ENCODE measurements around the gene BRD4. TPM values are rescaled to one million over a fixed set of nuclear protein-coding genes. Genes with fewer than 3 reads are reported as not detected.

Gene BRD4
- total RNA-seq, 1 experiment from 2014 or later: 41.4 TPM

DNA sequence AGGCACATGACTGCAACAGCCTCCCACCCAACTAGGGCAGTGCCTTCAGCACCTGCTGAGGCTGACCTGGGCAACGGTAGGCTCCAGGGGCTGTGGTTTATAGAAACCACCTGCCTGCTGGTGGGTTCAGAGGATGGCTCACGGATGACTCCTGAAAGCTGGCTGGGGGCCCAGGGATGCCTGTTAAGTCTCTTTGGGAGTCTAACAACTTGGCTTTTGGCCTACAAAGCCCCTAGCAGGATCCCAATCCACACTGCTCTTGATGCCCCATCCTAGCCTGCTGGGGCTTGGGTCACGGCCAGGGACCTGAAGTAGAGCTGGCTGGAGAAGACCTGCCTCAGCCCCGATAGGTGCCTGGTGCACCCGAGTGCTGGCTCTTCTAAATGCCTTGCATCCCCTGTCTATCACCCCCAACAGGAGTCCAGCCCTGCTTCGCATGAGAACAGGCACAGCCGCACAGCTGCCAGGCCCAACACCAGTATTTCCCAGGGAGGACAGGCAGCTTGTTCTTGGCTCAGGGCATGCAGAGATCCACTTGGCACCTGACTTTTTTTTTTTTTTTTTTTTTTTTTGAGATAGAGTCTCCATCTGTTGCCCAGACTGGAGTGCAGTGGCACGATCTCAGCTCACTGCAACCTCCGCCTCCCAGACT lies 91.0 kb downstream of the BRD4 start:
- H3K4me3 ChIP-seq (ENCODE audit: low read length): no peak overlapping the region
- no peak overlapping the region for H3K27ac ChIP-seq (ENCODE audit: low read length)
- H3K9me3 ChIP-seq (ENCODE audit: low read length): no peaks in the 10 kb centered on the region
- no peak overlapping the region for H2AFZ ChIP-seq (ENCODE audit: low read length)
- peaks cover 4% of the 10 kb centered on the region; the same call in 1 of the 2 replicates for H3K36me3 ChIP-seq (ENCODE audit: insufficient read depth, low read length)
- H3K4me2 ChIP-seq (ENCODE audit: low read depth, low read length, poor library complexity, severe bottlenecking): no peak overlapping the region
- no peaks in the 10 kb centered on the region for H3K4me1 ChIP-seq (ENCODE audit: low read length)
- no peaks in the 10 kb centered on the region for H3K9me2 ChIP-seq (replicated peaks; ENCODE audit: insufficient read depth, low read length)
- H3K27me3 ChIP-seq (ENCODE audit: low read length): no peaks in the 10 kb centered on the region
- peaks cover 6% of the 10 kb centered on the region; the same call in 1 of the 2 replicates for H4K20me1 ChIP-seq (ENCODE audit: insufficient read depth, low read depth, low read length)
- no peak overlapping the region for H3K9ac ChIP-seq (ENCODE audit: low read length)
- no peak for DNase-seq
- no peaks in the 10 kb centered on the region for H3K79me2 ChIP-seq (ENCODE audit: low read length)

DNA sequence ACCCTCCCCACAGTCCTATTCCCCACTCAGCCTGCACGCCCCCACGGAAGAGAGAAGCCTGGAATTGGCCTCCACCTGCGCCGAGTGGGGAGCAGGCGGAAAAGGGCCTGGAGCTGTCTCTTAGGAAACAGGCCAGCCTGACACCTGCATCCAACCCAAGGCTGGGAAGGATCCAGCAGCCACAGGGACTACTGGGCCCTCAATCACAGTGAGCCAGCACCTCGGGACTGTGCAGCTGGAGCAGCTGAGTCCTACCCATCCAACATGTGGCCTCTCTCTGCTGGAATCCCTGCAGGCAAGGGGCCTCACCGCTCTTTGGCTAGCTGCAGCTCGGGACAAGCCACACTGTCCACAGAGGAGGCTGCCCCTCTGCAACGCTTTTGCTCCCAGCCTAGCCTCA lies 91.8 kb downstream of the BRD4 start:
- no peaks in the 10 kb centered on the region for H3K9me3 ChIP-seq (ENCODE audit: low read length)
- H3K4me1 ChIP-seq (ENCODE audit: low read length): no peaks in the 10 kb centered on the region
- no peak for DNase-seq
- H3K4me2 ChIP-seq (ENCODE audit: low read depth, low read length, poor library complexity, severe bottlenecking): no peak overlapping the region
- H3K9me2 ChIP-seq (replicated peaks; ENCODE audit: insufficient read depth, low read length): no peaks in the 10 kb centered on the region
- H3K4me3 ChIP-seq (ENCODE audit: low read length): no peak overlapping the region
- H3K27me3 ChIP-seq (ENCODE audit: low read length): no peaks in the 10 kb centered on the region
- no peak overlapping the region for H2AFZ ChIP-seq (ENCODE audit: low read length)
- H3K79me2 ChIP-seq (ENCODE audit: low read length): no peaks in the 10 kb centered on the region
- H3K9ac ChIP-seq (ENCODE audit: low read length): no peak overlapping the region
- H4K20me1 ChIP-seq (ENCODE audit: insufficient read depth, low read depth, low read length): peaks cover 6% of the 10 kb centered on the region; the same call in 1 of the 2 replicates
- H3K27ac ChIP-seq (ENCODE audit: low read length): no peak overlapping the region
- 0 out of 2 replicates have a peak, but pooled peaks cover 3% of the 10 kb centered on the region for H3K36me3 ChIP-seq (ENCODE audit: insufficient read depth, low read length)

GRCh38 chr19:15239337-15239949 lies 92.9 kb downstream of the BRD4 start:
- Histone ChIP-seq H2AFZ (ENCODE audit: low read length) (no peak overlapping the region), H3K9me2 (replicated peaks; ENCODE audit: insufficient read depth, low read length) (no peaks in the 10 kb centered on the region), H3K4me2 (ENCODE audit: low read depth, low read length, poor library complexity, severe bottlenecking) (no peak overlapping the region), H3K79me2 (ENCODE audit: low read length) (no peaks in the 10 kb centered on the region), H3K4me3 (ENCODE audit: low read length) (no peak overlapping the region), H3K36me3 (ENCODE audit: insufficient read depth, low read length) (peaks cover 7% of the 10 kb centered on the region; the same call in 1 of the 2 replicates), H3K27me3 (ENCODE audit: low read length) (no peaks in the 10 kb centered on the region), H3K9me3 (ENCODE audit: low read length) (no peaks in the 10 kb centered on the region), H4K20me1 (ENCODE audit: insufficient read depth, low read depth, low read length) (peaks cover 6% of the 10 kb centered on the region; the same call in 1 of the 2 replicates), H3K9ac (ENCODE audit: low read length) (no peak overlapping the region), H3K27ac (ENCODE audit: low read length) (no peak overlapping the region), H3K4me1 (ENCODE audit: low read length) (no peaks in the 10 kb centered on the region)
- DNase-seq: no peak

DNA sequence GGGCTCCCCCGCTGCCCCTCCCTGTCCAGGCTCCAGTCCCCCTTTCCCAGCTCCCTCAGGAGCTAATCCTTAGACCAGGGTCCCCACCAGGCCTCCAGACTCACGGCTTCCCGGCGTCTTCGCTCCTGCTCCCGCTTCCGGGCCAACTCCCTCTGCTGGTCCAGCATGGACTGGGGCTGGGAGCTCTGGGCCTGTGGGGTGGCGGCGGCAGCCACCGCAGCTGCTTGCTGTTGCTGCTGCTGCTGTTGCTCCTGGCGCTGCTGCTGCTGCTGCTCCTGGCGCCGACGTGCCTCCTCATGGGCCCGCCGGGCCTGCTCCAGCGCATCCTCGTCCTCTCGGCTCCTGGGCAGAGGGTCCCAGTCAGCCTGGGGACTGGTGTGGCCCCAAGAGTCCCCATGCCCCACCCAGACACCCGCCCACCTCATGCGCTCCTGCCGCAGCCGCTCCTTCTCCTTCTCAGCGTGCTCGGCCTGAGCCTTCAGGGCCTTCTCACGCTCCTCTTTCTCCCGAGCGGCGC lies 93.6 kb downstream of the BRD4 start:
- Histone ChIP-seq H3K4me2 (ENCODE audit: low read depth, low read length, poor library complexity, severe bottlenecking) (no peak overlapping the region), H3K4me3 (ENCODE audit: low read length) (no peak overlapping the region), H3K79me2 (ENCODE audit: low read length) (no peaks in the 10 kb centered on the region), H2AFZ (ENCODE audit: low read length) (no peak overlapping the region), H3K36me3 (ENCODE audit: insufficient read depth, low read length) (peaks cover 11% of the 10 kb centered on the region; the same call in 1 of the 2 replicates), H3K9ac (ENCODE audit: low read length) (no peak overlapping the region), H3K27ac (ENCODE audit: low read length) (no peak overlapping the region), H3K27me3 (ENCODE audit: low read length) (no peaks in the 10 kb centered on the region), H3K9me2 (replicated peaks; ENCODE audit: insufficient read depth, low read length) (no peaks in the 10 kb centered on the region), H3K9me3 (ENCODE audit: low read length) (no peaks in the 10 kb centered on the region), H4K20me1 (ENCODE audit: insufficient read depth, low read depth, low read length) (peaks cover 6% of the 10 kb centered on the region; the same call in 1 of the 2 replicates), H3K4me1 (ENCODE audit: low read length) (no peaks in the 10 kb centered on the region)
- DNase-seq: no peak

GRCh38 chr19:15237759-15238638 lies 94.3 kb downstream of the BRD4 start:
- H3K4me3 ChIP-seq (ENCODE audit: low read length): no peak overlapping the region
- no peaks in the 10 kb centered on the region for H3K9me2 ChIP-seq (replicated peaks; ENCODE audit: insufficient read depth, low read length)
- peaks cover 11% of the 10 kb centered on the region; the same call in 1 of the 2 replicates for H3K36me3 ChIP-seq (ENCODE audit: insufficient read depth, low read length)
- H4K20me1 ChIP-seq (ENCODE audit: insufficient read depth, low read depth, low read length): peaks cover 6% of the 10 kb centered on the region; the same call in 1 of the 2 replicates
- H3K27ac ChIP-seq (ENCODE audit: low read length): no peak overlapping the region
- H2AFZ ChIP-seq (ENCODE audit: low read length): no peak overlapping the region
- H3K9me3 ChIP-seq (ENCODE audit: low read length): no peaks in the 10 kb centered on the region
- H3K79me2 ChIP-seq (ENCODE audit: low read length): no peaks in the 10 kb centered on the region
- H3K9ac ChIP-seq (ENCODE audit: low read length): no peak overlapping the region
- H3K4me1 ChIP-seq (ENCODE audit: low read length): no peaks in the 10 kb centered on the region
- DNase-seq: no peak
- H3K27me3 ChIP-seq (ENCODE audit: low read length): no peaks in the 10 kb centered on the region
- no peak overlapping the region for H3K4me2 ChIP-seq (ENCODE audit: low read depth, low read length, poor library complexity, severe bottlenecking)

- Histone ChIP-seq H3K9me3 (ENCODE audit: low read length) (no peaks in the 10 kb centered on the region), H3K36me3 (ENCODE audit: insufficient read depth, low read length) (peaks cover 11% of the 10 kb centered on the region; the same call in 1 of the 2 replicates), H3K9ac (ENCODE audit: low read length) (no peak overlapping the region), H3K27ac (ENCODE audit: low read length) (no peak overlapping the region), H3K27me3 (ENCODE audit: low read length) (no peaks in the 10 kb centered on the region), H3K4me3 (ENCODE audit: low read length) (no peak overlapping the region), H3K4me1 (ENCODE audit: low read length) (no peaks in the 10 kb centered on the region), H3K79me2 (ENCODE audit: low read length) (no peaks in the 10 kb centered on the region), H3K9me2 (replicated peaks; ENCODE audit: insufficient read depth, low read length) (no peaks in the 10 kb centered on the region), H2AFZ (ENCODE audit: low read length) (no peak overlapping the region), H4K20me1 (ENCODE audit: insufficient read depth, low read depth, low read length) (peaks cover 6% of the 10 kb centered on the region; the same call in 1 of the 2 replicates), H3K4me2 (ENCODE audit: low read depth, low read length, poor library complexity, severe bottlenecking) (no peak overlapping the region)
- no peak for DNase-seq
Observed at GRCh38 chr19:15236886-15237285, 95.5 kb downstream of the BRD4 start.

DNA sequence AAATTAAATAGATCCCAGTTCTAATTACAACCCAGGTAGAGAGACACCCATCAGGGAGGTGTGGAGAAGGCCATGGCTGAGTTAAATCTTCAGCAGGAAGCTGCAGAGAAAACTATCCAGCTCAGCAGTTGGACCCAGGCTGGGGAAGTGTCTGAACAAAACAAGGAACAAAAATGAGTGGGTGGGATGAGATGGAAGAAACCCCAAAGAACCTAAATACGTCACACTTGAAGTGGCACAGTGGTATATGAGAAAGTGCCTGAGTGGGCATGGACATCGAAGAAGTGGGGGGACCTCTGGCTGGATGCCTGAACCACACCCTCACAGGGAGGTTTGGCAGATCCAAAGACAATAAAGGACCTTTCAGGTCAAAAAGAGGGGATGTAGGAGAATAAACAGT lies 96.6 kb downstream of the BRD4 start:
- H2AFZ ChIP-seq (ENCODE audit: low read length): no peak overlapping the region
- DNase-seq: no peak
- no peak overlapping the region for H3K4me2 ChIP-seq (ENCODE audit: low read depth, low read length, poor library complexity, severe bottlenecking)
- no peak overlapping the region for H3K27ac ChIP-seq (ENCODE audit: low read length)
- no peaks in the 10 kb centered on the region for H3K4me1 ChIP-seq (ENCODE audit: low read length)
- H3K27me3 ChIP-seq (ENCODE audit: low read length): no peaks in the 10 kb centered on the region
- peaks cover 11% of the 10 kb centered on the region; the same call in 1 of the 2 replicates for H3K36me3 ChIP-seq (ENCODE audit: insufficient read depth, low read length)
- no peaks in the 10 kb centered on the region for H3K9me2 ChIP-seq (replicated peaks; ENCODE audit: insufficient read depth, low read length)
- H3K4me3 ChIP-seq (ENCODE audit: low read length): no peak overlapping the region
- H3K79me2 ChIP-seq (ENCODE audit: low read length): no peaks in the 10 kb centered on the region
- H3K9ac ChIP-seq (ENCODE audit: low read length): no peak overlapping the region
- no peaks in the 10 kb centered on the region for H3K9me3 ChIP-seq (ENCODE audit: low read length)
- H4K20me1 ChIP-seq (ENCODE audit: insufficient read depth, low read depth, low read length): peaks cover 6% of the 10 kb centered on the region; the same call in 1 of the 2 replicates

Measured in Karpas-422 (cell line).